Fibroblast of pulmonary artery (primary cell): Measurements from ENCODE around the gene SYTL4.

ENCODE experiments used
- DNase-seq: peaks from one replicate; pipeline ENCODE4 v3.0.0-alpha.2; 2010; ENCODE audit warnings: low read depth
- H3K4me3 ChIP-seq: replicated peaks from 2 replicates; pipeline ENCODE4 v1.5.1; 2011; ENCODE audit warnings: low read depth, mild to moderate bottlenecking, control low read depth, low read length, moderate library complexity
- CTCF ChIP-seq: IDR thresholded peaks from 2 replicates; pipeline ENCODE4 v1.5.1; 2011; ENCODE audit warnings: mild to moderate bottlenecking, control low read depth, low read length, inconsistent platforms; ENCODE audit errors: missing control alignments

Gene SYTL4

DNA sequence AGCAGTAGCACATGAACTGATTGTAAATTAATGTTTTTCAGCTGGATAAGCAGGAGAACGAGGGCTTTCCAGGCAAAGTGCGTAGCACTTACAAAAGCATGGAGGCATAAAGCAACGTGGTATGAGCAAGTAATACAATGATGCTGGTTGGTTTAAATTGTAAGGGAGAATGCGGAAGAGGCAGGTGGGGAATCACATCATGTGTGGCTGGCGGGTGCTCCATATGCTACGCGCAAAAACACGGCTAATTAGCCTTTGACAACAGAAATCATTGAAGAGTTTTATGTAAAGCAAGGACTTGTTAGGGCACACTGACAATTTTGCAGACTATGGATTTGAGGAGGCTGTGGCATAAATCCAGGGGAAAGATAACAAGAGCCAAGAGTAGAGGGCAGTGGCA lies 14.6 kb downstream of the SYTL4 start:
- TF ChIP-seq CTCF: no peak
- H3K4me3 ChIP-seq: no peak overlapping the region

DNA sequence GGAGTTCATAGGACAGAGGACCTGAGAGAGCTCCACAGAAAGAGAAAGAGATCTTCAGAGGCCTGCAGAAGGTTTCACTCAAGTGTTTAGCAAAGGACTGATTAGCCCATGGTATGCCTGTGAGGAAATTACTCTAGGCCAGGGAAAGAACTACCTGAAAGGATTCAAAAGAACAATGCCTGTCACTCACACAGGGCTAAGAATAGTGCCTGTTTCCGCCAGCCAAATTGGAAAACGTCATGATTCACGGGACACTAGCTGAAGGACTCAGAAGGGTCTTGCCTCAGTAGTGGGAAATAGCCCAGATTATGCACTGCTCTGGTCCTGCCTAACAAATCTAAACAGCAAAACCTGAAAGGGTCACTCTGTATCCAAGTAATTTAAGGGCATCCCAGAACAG lies 21.1 kb downstream of the SYTL4 start:
- no peak for DNase-seq
- no peak overlapping the region for H3K4me3 ChIP-seq
- no peak for TF ChIP-seq CTCF

More for the DNA sequence above, 14.6 kb downstream of the SYTL4 start:
- no peak for DNase-seq

DNA sequence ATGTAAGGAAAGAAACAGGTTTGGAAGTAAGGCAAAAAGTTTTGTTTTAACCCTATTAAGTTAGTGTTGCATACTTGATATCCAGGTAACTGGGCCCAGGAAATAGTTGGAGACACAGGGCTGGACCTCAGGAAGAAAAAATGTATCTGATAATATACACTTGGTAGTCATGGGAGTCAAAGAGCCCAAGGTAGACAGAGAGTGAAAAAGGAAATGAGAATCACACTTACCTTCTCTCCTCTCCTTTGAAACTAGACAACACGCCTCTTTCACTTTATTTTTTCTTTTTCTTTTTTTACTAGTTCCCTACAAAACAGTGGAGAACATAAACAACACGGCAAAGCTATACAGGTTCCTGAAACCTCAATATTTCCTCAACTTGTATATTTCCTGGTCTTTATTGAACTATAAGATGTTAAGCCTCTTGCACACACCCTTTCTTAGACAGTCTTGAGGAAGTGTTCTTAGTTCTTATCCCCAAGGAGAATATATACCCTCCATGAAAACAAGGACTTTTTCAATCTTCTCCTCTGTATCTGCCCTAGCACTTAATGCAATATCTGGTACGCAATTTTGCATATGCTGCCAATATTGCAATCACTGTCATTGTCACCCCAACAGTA lies 27.2 kb downstream of the SYTL4 start:
- no peak for DNase-seq
- TF ChIP-seq CTCF: no peak
- H3K4me3 ChIP-seq: no peak overlapping the region

- TF ChIP-seq CTCF: no peak
- DNase-seq: no peak
- H3K4me3 ChIP-seq: no peak overlapping the region
Observed at GRCh38 chrX:100700809-100701208, 31.1 kb downstream of the SYTL4 start.

- no peak for DNase-seq
- H3K4me3 ChIP-seq: no peak overlapping the region
- no peak for TF ChIP-seq CTCF
Observed at GRCh38 chrX:100698551-100698950, 33.4 kb downstream of the SYTL4 start.

- H3K4me3 ChIP-seq: no peak overlapping the region
- DNase-seq: no peak
- TF ChIP-seq CTCF: no peak
Observed at GRCh38 chrX:100696699-100697351, 35.1 kb downstream of the SYTL4 start.

DNA sequence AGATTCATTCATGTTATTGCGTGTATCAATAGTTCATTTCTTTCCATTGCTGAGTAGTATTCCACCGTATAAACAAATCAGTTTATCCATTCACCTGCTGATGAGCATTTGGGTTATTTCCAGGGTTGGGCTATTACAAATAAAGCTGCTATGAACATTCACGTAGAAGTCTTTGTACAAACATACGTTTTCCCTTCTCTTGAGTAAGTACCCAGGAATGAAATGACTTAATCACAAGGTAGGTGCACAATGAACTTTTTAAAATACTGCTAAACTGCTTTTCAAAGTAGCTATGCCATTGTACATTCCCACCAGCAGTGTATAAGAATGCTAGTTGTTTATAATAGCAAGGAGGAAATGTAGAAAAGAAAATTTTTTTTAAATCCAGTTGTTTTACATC lies 35.9 kb downstream of the SYTL4 start:
- H3K4me3 ChIP-seq: no peak overlapping the region
- TF ChIP-seq CTCF: no peak
- no peak for DNase-seq
